IMR-90 (cell line): Measurements from ENCODE around the gene IGSF3. TPM values are rescaled to one million over a fixed set of nuclear protein-coding genes. Genes with fewer than 3 reads are reported as not detected.

Experiments
- ATAC-seq: fragments of 200-7000 bp; cut with Tn5 transposase; 2 replicates; pipeline ENCODE4 v1.9.1; 2020; ENCODE audit warnings: low read depth, mild to moderate bottlenecking, moderate library complexity
- BruUV-seq: library from RNA; stranded (reverse); fragments of 400-500 nt; replicated peaks from 2 replicates; lab custom pipeline; 2021; lab: Mats Ljungman, UMichigan
- CTCF ChIA-PET: fragments of 300-600 bp; formaldehyde crosslinking; extraction: SDS; loops from one replicate; lab custom pipeline; 2021; ENCODE audit warnings: antibody characterized with exemption; lab: Yijun Ruan, JAX
- POLR2A ChIA-PET: fragments of 300-600 bp; sonication (Branson Sonifier 250); formaldehyde crosslinking; loops from one replicate; lab custom pipeline; 2022; ENCODE audit warnings: antibody characterized with exemption; ENCODE audit not compliant: unreplicated experiment; lab: Charles Lee
- DNase-seq: peaks from one replicate; pipeline ENCODE4 v3.0.0; 2013
- H2AFZ ChIP-seq: replicated peaks from 2 replicates; pipeline ENCODE3; 2013; ENCODE audit warnings: low read length, mild to moderate bottlenecking; ENCODE audit not compliant: poor library complexity
- H2AK5ac ChIP-seq: 2 replicates; pipeline ENCODE4 v1.6.1; 2013; ENCODE audit warnings: low read depth, low read length, inconsistent platforms
- H2AK9ac ChIP-seq: replicated peaks from 2 replicates; pipeline ENCODE3; 2013; ENCODE audit warnings: mild to moderate bottlenecking, low read depth, low read length, moderate library complexity; ENCODE audit not compliant: poor library complexity
- H2BK120ac ChIP-seq: 2 replicates; pipeline ENCODE4 v1.6.1; 2013; ENCODE audit warnings: low read depth, low read length, inconsistent platforms
- H2BK15ac ChIP-seq: 3 replicates; pipeline ENCODE4 v1.6.1; 2013; ENCODE audit warnings: low read depth, low read length, inconsistent platforms
- H2BK20ac ChIP-seq: 2 replicates; pipeline ENCODE4 v1.6.1; 2013; ENCODE audit warnings: low read depth, mild to moderate bottlenecking, inconsistent platforms, low read length, moderate library complexity
- H2BK5ac ChIP-seq: 2 replicates; pipeline ENCODE4 v1.6.1; 2013; ENCODE audit warnings: mild to moderate bottlenecking, low read depth, low read length, inconsistent platforms; ENCODE audit not compliant: poor library complexity, severe bottlenecking
- H3K14ac ChIP-seq: replicated peaks from 2 replicates; pipeline ENCODE4 v1.6.1; 2013; ENCODE audit warnings: low read depth, low read length, inconsistent platforms
- H3K18ac ChIP-seq: 2 replicates; pipeline ENCODE4 v1.6.1; 2013; ENCODE audit warnings: low read depth, low read length, control low read depth
- H3K23ac ChIP-seq: 2 replicates; pipeline ENCODE4 v1.6.1; 2013; ENCODE audit warnings: low read depth, low read length, inconsistent platforms
- H3K27ac ChIP-seq: 2 replicates; pipeline ENCODE4 v1.5.1; 2013; ENCODE audit warnings: mild to moderate bottlenecking, control low read depth, low read length; ENCODE audit not compliant: insufficient read depth
- H3K27me3 ChIP-seq: 2 replicates; pipeline ENCODE4 v1.6.1; 2013; ENCODE audit warnings: low read length; ENCODE audit not compliant: control insufficient read depth, insufficient read depth
- H3K36me3 ChIP-seq: 2 replicates; pipeline ENCODE4 v1.6.1; 2013; ENCODE audit warnings: low read length, mixed read lengths; ENCODE audit not compliant: control insufficient read depth, insufficient read depth
- H3K4ac ChIP-seq: 2 replicates; pipeline ENCODE4 v1.6.1; 2013; ENCODE audit warnings: low read depth, low read length, inconsistent platforms
- H3K4me1 ChIP-seq: 2 replicates; pipeline ENCODE4 v1.6.1; 2013; ENCODE audit warnings: low read length, mixed read lengths; ENCODE audit not compliant: control insufficient read depth, insufficient read depth
- H3K4me2 ChIP-seq: 2 replicates; pipeline ENCODE4 v1.6.1; 2013; ENCODE audit warnings: low read depth, mild to moderate bottlenecking, control low read depth, low read length, moderate library complexity
- H3K4me3 ChIP-seq: 2 replicates; pipeline ENCODE4 v1.5.1; 2013; ENCODE audit warnings: low read depth, mild to moderate bottlenecking, control low read depth, low read length, moderate library complexity; ENCODE audit not compliant: insufficient read depth
- H3K56ac ChIP-seq: 2 replicates; pipeline ENCODE4 v1.6.1; 2013; ENCODE audit warnings: low read length, inconsistent platforms; ENCODE audit not compliant: insufficient read depth; ENCODE audit errors: extremely low read depth
- H3K79me1 ChIP-seq, 2 experiments: 2 replicates each; pipeline ENCODE4 v1.6.1; 2013; ENCODE audit warnings: low read length in 2 of 2, inconsistent platforms in 1 of 2, low read depth in 1 of 2
- H3K9ac ChIP-seq: 2 replicates; pipeline ENCODE4 v1.6.1; 2013; ENCODE audit warnings: low read depth, low read length, control low read depth
- H3K9me1 ChIP-seq: 2 replicates; pipeline ENCODE4 v1.6.1; 2013; ENCODE audit warnings: low read length, inconsistent platforms; ENCODE audit not compliant: insufficient read depth
- H3K9me3 ChIP-seq: 2 replicates; pipeline ENCODE4 v1.6.1; 2013; ENCODE audit warnings: low read length; ENCODE audit not compliant: control insufficient read depth, insufficient read depth
- H4K20me1 ChIP-seq: 2 replicates; pipeline ENCODE4 v1.6.1; 2013; ENCODE audit warnings: low read length, inconsistent platforms; ENCODE audit not compliant: insufficient read depth
- H4K5ac ChIP-seq: 2 replicates; pipeline ENCODE4 v1.6.1; 2013; ENCODE audit warnings: mild to moderate bottlenecking, low read depth, low read length, control low read depth
- H4K8ac ChIP-seq, 2 experiments: 2 replicates each; pipeline ENCODE4 v1.6.1; 2013; ENCODE audit warnings: low read depth in 2 of 2, low read length in 2 of 2, control low read depth in 1 of 2, inconsistent platforms in 1 of 2
- H4K91ac ChIP-seq: 2 replicates; pipeline ENCODE4 v1.6.1; 2013; ENCODE audit warnings: low read depth, low read length, inconsistent platforms; ENCODE audit not compliant: insufficient read depth
- CHD1 ChIP-seq: IDR thresholded peaks from 2 replicates; pipeline ENCODE4 v1.6.1; 2012; ENCODE audit warnings: low read depth, low read length, improper control_type of control experiment
- MXI1 ChIP-seq: IDR thresholded peaks from 2 replicates; pipeline ENCODE4 v1.6.1; 2012; ENCODE audit warnings: low read depth, mild to moderate bottlenecking, low read length, moderate library complexity, borderline replicate concordance
- NFE2L2 ChIP-seq: fragments of 150-350 bp; IDR thresholded peaks from 2 replicates; pipeline ENCODE4 v1.6.1; 2016; ENCODE audit warnings: low read depth, mild to moderate bottlenecking, low read length
- RAD21 ChIP-seq: IDR thresholded peaks from 2 replicates; pipeline ENCODE4 v1.6.1; 2012; ENCODE audit warnings: low read length, improper control_type of control experiment
- RFX5 ChIP-seq: IDR thresholded peaks from 2 replicates; pipeline ENCODE4 v1.8.0; 2012; ENCODE audit warnings: low read depth, mild to moderate bottlenecking, low read length, moderate library complexity
- SMC3 ChIP-seq: fragments of 150-350 bp; IDR thresholded peaks from 2 replicates; pipeline ENCODE4 v1.6.1; 2016; ENCODE audit warnings: low read depth, mild to moderate bottlenecking, antibody characterized with exemption, low read length, moderate library complexity
- WGBS, 2 experiments: methylation state at CpG; one replicate each; pipeline versions ENCODE4 v1.1.5 to v1.1.7; 2013; ENCODE audit warnings: missing lambda C conversion rate in 2 of 2; ENCODE audit not compliant: insufficient read length in 1 of 2; ENCODE audit errors: extremely low coverage in 2 of 2; 5-methylcytosine and 5-hydroxymethylcytosine counted together
- dilution Hi-C: fragments of 300-500 bp; cut with HindIII; formaldehyde crosslinking; loops from one replicate; pipeline ENCODE4 v1.14.3; 2018; ENCODE audit warnings: low sequenced_read_pairs; ENCODE audit not compliant: unreplicated experiment
- in situ Hi-C: fragments of 300-500 bp; cut with MboI; formaldehyde crosslinking; loops from 3 replicates; pipeline ENCODE4 v1.14.3; 2019; ENCODE audit warnings: low sequenced_read_pairs, inconsistent platforms, mixed read lengths
- intact Hi-C: fragments of 100-400 bp; cut with micrococcal nuclease; formaldehyde crosslinking; loops from 2 replicates; pipeline ENCODE4 v1.10.0; 2022
- polyA plus RNA-seq, 3 experiments: library from polyadenylated mRNA; depleted of rRNA; stranded (reverse); fragments of >200 nt; gene quantifications; 2 replicates each; pipeline ENCODE4 v1.2.3, GENCODE V29; 2012; ENCODE audit warnings: low replicate concordance in 1 of 3
- total RNA-seq: library from RNA; depleted of rRNA; stranded (reverse); fragments of >200 nt; gene quantifications from 2 replicates; pipeline ENCODE4 v1.2.3, GENCODE V29; 2012

Gene IGSF3
- total and polyA plus RNA-seq, 2 of the 4 experiments (the other 2 are of a cell fraction) = under 0.01 to 0.02 TPM

DNA sequence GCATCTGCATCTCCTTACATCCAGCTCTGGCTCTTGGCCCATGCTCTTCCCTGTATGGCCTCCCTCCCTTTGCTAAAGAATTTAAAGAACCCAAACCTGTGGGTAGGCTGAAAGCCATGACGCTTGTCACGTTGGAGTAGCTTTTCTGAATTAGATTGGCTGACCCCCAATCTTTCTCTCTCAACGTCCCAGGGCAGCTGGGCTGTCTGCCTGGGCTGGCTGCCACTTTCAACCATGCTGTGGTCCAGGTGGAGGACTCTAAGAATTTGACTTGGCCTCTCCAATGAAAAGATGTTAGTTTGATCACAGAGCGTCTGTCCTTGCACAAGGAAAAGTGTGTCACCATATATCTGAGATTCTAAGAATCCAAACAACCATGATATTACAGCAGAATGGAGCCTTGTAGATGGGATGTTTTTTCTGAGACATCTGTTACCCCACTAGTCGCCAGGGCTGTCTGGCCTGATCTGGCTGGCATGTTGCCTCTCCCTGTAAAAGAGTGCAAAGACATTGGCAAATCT is 6.5 kb upstream of the IGSF3 start:
- WGBS, 2 experiments = no CpG with 5 or more reads among the region's 5 CpGs
- Histone ChIP-seq H3K27ac (no peak overlapping the region), H4K8ac (no peak overlapping the region), H3K9me1 (no peaks in the 10 kb centered on the region), H2BK20ac (no peak overlapping the region), H3K36me3 (no peaks in the 10 kb centered on the region), H4K91ac (no peak overlapping the region), H4K20me1 (no peaks in the 10 kb centered on the region), H3K27me3 (peaks cover 3% of the 10 kb centered on the region; the same call in 1 of the 2 replicates), H2AK5ac (no peak overlapping the region), H2BK120ac (no peak overlapping the region), H3K9me3 (no peaks in the 10 kb centered on the region), H2AK9ac (no peak overlapping the region), H2BK5ac (no peak overlapping the region), H3K14ac (no peak overlapping the region), H3K79me1 (no peaks in the 10 kb centered on the region), H3K4ac (no peak overlapping the region), H3K23ac (no peak overlapping the region), H3K9ac (no peak overlapping the region), H3K4me2 (no peak overlapping the region), H2AFZ (no peak overlapping the region), H3K4me1 (no peaks in the 10 kb centered on the region), H3K4me3 (no peak overlapping the region), H3K56ac (no peak overlapping the region), H4K5ac (no peak overlapping the region), H3K18ac (no peak overlapping the region), H2BK15ac (no peak overlapping the region)
- POLR2A ChIA-PET = no interaction called here
- CTCF ChIA-PET = no interaction called here
- dilution Hi-C loops (no loop called here), in situ Hi-C loops (no loop called here), intact Hi-C loops (no loop called here)
- no TSS peak for BruUV-seq
- ATAC-seq = no peak
- TF ChIP-seq RFX5 (no peak), MXI1 (no peak), SMC3 (no peak), NFE2L2 (no peak), RAD21 (no peak), CHD1 (no peak)
- no peak for DNase-seq
